ENCODE results near the gene TFR2. TPM values are rescaled to one million over a fixed set of nuclear protein-coding genes. Genes with fewer than 3 reads are reported as not detected.
A peak's percentile ranks its signal among the peaks of the same experiment; 100 is the strongest.

TFR2 gene
- total RNA-seq, 1 experiment from 2014 or later, result not detected

DNA sequence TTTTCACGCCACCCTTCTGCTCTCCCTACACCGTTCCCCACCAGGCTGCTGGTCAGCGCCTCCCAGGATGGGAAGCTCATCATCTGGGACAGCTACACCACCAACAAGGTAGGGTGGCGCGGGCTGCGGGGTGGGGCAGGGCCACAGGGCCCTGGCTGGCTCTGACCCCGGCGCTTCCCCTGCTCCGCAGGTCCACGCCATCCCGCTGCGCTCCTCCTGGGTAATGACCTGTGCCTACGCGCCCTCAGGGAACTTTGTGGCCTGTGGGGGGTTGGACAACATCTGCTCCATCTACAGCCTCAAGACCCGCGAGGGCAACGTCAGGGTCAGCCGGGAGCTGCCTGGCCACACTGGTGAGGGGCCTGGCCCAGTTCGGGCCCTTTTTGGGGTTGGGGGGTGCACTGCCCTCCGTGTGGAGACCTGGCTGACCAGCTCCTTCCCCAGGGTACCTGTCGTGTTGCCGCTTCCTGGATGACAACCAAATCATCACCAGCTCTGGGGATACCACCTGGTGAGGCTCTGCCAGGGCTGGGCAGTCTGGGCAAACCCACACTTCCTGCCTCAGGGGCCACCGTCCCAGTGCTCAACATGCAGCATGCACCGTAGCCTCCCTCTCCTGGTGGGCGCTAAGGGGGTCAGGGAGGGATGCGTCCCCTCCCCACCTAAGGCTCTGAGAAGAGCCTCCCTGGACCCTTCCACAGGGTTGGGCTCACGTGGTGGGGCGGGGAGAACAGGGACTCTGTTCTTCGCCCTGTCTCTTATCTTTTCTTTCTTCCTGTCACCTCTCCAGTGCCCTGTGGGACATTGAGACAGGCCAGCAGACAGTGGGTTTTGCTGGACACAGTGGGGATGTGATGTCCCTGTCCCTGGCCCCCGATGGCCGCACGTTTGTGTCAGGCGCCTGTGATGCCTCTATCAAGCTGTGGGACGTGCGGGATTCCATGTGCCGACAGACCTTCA, 36.2 kb upstream of the TFR2 start:
- H4K20me1 ChIP-seq (ENCODE audit: low read length), result no peaks in the 10 kb centered on the region
- no peak overlapping the region for H2AFZ ChIP-seq (ENCODE audit: low read length)
- peaks cover 24% of the 10 kb centered on the region for H3K79me2 ChIP-seq (ENCODE audit: low read length)
- no TSS peak for BruUV-seq (replicated peaks)
- H3K9me3 ChIP-seq (ENCODE audit: low read length), result no peaks in the 10 kb centered on the region
- H3K4me1 ChIP-seq (ENCODE audit: insufficient read depth, low read length), result no peaks in the 10 kb centered on the region
- CTCF ChIA-PET, result no interaction called here
- peaks cover 17% of the 10 kb centered on the region; the same call in 1 of the 2 replicates for H3K36me3 ChIP-seq (ENCODE audit: low read depth, low read length)
- no peaks in the 10 kb centered on the region for H3F3A ChIP-seq (ENCODE audit: low read length, unreplicated experiment)
- H3K27ac ChIP-seq (ENCODE audit: low read length), result no peak overlapping the region
- H3K27me3 ChIP-seq (ENCODE audit: low read length), result no peaks in the 10 kb centered on the region
- DNase-seq (no peak), ATAC-seq (no peak)
- TF ChIP-seq EZH2phosphoT487 (IDR thresholded peaks at IDR 0.05; ENCODE audit: borderline replicate concordance, low read length) (no peak), EZH2 (IDR thresholded peaks at IDR 0.05; ENCODE audit: low read length, unreplicated experiment) (no peak)
- TF ChIP-seq, protein P1, sequence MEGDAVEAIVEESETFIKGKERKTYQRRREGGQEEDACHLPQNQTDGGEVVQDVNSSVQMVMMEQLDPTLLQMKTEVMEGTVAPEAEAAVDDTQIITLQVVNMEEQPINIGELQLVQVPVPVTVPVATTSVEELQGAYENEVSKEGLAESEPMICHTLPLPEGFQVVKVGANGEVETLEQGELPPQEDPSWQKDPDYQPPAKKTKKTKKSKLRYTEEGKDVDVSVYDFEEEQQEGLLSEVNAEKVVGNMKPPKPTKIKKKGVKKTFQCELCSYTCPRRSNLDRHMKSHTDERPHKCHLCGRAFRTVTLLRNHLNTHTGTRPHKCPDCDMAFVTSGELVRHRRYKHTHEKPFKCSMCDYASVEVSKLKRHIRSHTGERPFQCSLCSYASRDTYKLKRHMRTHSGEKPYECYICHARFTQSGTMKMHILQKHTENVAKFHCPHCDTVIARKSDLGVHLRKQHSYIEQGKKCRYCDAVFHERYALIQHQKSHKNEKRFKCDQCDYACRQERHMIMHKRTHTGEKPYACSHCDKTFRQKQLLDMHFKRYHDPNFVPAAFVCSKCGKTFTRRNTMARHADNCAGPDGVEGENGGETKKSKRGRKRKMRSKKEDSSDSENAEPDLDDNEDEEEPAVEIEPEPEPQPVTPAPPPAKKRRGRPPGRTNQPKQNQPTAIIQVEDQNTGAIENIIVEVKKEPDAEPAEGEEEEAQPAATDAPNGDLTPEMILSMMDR (conservative IDR thresholded peaks at IDR 0.05; ENCODE audit: low read depth, low read length), result no peak
- intact Hi-C loops (cut with micrococcal nuclease), result no loop called here
- H3K9ac ChIP-seq (ENCODE audit: low read length), result no peak overlapping the region
- H3K4me2 ChIP-seq (ENCODE audit: low read length), result no peak overlapping the region
- POLR2A ChIA-PET (ENCODE audit: unreplicated experiment), result no interaction called here
- H3K9me2 ChIP-seq (replicated peaks; ENCODE audit: low read length), result no peaks in the 10 kb centered on the region
- no peak overlapping the region for H3K4me3 ChIP-seq (ENCODE audit: low read length)

DNA sequence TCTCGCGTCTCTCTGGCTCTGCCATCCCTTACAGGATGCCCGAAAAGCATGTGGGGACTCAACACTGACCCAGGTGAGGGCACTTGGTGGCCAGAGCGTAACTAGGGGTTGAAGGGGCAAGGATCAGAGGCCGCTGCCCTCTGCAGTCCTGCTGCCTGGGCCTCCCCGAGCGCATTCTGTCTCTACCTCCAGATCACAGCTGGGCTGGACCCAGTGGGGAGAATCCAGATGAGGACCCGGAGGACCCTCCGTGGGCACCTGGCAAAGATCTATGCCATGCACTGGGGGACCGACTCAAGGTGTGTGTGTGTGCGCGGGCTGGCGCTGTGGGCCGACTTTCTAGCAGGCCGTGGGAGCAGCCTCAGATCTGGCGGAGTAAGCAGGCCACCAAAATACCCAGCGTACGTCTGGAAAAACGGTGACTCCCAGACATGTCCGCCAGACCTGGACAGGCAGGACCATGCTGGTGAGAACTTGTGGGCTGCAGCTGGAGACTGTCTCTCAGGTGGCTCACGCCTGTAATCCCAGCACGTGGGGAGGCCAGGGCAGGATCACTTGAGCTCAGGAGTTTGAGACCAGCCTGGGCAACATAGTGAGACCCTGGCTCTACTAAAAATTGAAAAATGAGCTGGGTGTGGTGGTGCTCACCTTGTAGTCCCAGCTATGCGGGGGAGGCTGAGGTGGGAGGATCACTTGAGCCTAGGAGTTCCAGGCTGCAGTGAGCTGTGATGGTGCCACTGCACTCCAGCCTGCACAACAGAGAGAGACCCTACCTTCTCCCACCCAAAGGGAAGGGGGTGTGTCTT, 35.4 kb upstream of the TFR2 start:
- intact Hi-C loops (cut with micrococcal nuclease), result no loop called here
- no peaks in the 10 kb centered on the region for H3F3A ChIP-seq (ENCODE audit: low read length, unreplicated experiment)
- no peaks in the 10 kb centered on the region for H3K27me3 ChIP-seq (ENCODE audit: low read length)
- no peaks in the 10 kb centered on the region for H3K9me3 ChIP-seq (ENCODE audit: low read length)
- CTCF ChIA-PET, result interaction anchor here (0.5 kb wide), 1 partner anchor 117 kb away, joined by 5 read pairs; no protein-coding TSS in a partner anchor
- DNase-seq, result no peak
- peaks cover 12% of the 10 kb centered on the region; the same call in 1 of the 2 replicates for H3K36me3 ChIP-seq (ENCODE audit: low read depth, low read length)
- ATAC-seq, result no peak
- peak overlapping the region; percentile 100; the same call in 1 of the 2 replicates for H3K4me3 ChIP-seq (ENCODE audit: low read length)
- BruUV-seq (replicated peaks), result no TSS peak
- no peak overlapping the region for H2AFZ ChIP-seq (ENCODE audit: low read length)
- H3K27ac ChIP-seq (ENCODE audit: low read length), result no peak overlapping the region
- H3K9ac ChIP-seq (ENCODE audit: low read length), result no peak overlapping the region
- peaks cover 24% of the 10 kb centered on the region for H3K79me2 ChIP-seq (ENCODE audit: low read length)
- H3K4me2 ChIP-seq (ENCODE audit: low read length), result peak overlapping the region; percentile 98
- no peaks in the 10 kb centered on the region for H4K20me1 ChIP-seq (ENCODE audit: low read length)
- H3K4me1 ChIP-seq (ENCODE audit: insufficient read depth, low read length), result no peaks in the 10 kb centered on the region
- H3K9me2 ChIP-seq (replicated peaks; ENCODE audit: low read length), result no peaks in the 10 kb centered on the region
- POLR2A ChIA-PET (ENCODE audit: unreplicated experiment), result interaction anchor here (0.6 to 0.7 kb wide), 3 partner anchors 12 to 211 kb away, joined by 4 to 13 read pairs (median 12); partner anchors contain the start of genes FBXO24 and LRCH4
- TF ChIP-seq EZH2phosphoT487 (IDR thresholded peaks at IDR 0.05; ENCODE audit: borderline replicate concordance, low read length), result no peak
- TF ChIP-seq EZH2 (IDR thresholded peaks at IDR 0.05; ENCODE audit: low read length, unreplicated experiment), result no peak
- TF ChIP-seq, protein P1 (conservative IDR thresholded peaks at IDR 0.05; ENCODE audit: low read depth, low read length), result no peak
